ENCODE measurements around the gene SLX9. TPM values are rescaled to one million over a fixed set of nuclear protein-coding genes. Genes with fewer than 3 reads are reported as not detected.
A peak's percentile ranks its signal among the peaks of the same experiment; 100 is the strongest.

Gene SLX9
- total RNA-seq, 1 experiment from 2014 or later: 77.2 TPM

DNA sequence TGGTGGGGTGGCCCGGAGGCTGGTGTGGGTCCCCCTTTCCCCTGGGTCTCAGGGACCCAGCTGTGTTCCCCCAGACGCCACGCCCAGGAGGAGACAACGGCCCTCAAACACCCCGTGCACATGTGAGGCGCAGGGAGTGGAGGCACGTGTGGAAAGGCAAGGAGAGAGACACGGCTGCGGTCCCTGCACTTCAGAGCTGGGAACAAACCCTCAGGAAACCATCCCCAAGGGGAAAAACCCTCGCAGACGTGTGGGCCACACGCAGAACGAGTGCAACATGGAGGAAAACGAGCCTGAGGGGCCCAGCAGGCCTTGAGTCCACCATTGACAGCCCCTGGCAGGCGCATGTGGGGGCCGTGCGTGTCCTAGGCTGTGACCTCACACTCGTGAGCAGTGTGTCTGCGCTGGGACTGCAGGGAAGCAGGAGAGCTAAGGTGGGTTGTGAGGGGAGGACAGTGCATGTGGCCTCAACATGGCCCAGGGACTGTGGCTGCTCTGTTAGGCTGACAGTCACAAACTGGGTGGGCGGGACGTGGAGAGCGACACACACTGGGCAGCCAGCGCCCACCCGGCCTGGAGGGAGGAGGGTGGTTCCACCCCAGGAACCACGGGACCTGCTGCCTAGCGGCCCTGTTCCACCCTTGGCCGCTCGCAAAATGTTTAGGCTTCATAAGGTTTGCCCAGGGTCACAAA is 39.1 kb upstream of the SLX9 start:
- no peak overlapping the region for H3K4me3 Mint-ChIP-seq
- CTCF ChIA-PET: no interaction called here
- ATAC-seq: no peak
- peak; percentile 3 for DNase-seq (ENCODE audit: low spot score)
- H3K36me3 Mint-ChIP-seq: no peaks in the 10 kb centered on the region; the same call in 1 of the 2 replicates
- TF ChIP-seq OVOL2 (CRISPR knock-in tag; IDR thresholded peaks at IDR 0.05; ENCODE audit: borderline replicate concordance) (no peak), EMX1 (CRISPR knock-in tag; IDR thresholded peaks at IDR 0.05) (no peak), HMGA2 (CRISPR knock-in tag; IDR thresholded peaks at IDR 0.05) (no peak)
- TF ChIP-seq, protein P1, sequence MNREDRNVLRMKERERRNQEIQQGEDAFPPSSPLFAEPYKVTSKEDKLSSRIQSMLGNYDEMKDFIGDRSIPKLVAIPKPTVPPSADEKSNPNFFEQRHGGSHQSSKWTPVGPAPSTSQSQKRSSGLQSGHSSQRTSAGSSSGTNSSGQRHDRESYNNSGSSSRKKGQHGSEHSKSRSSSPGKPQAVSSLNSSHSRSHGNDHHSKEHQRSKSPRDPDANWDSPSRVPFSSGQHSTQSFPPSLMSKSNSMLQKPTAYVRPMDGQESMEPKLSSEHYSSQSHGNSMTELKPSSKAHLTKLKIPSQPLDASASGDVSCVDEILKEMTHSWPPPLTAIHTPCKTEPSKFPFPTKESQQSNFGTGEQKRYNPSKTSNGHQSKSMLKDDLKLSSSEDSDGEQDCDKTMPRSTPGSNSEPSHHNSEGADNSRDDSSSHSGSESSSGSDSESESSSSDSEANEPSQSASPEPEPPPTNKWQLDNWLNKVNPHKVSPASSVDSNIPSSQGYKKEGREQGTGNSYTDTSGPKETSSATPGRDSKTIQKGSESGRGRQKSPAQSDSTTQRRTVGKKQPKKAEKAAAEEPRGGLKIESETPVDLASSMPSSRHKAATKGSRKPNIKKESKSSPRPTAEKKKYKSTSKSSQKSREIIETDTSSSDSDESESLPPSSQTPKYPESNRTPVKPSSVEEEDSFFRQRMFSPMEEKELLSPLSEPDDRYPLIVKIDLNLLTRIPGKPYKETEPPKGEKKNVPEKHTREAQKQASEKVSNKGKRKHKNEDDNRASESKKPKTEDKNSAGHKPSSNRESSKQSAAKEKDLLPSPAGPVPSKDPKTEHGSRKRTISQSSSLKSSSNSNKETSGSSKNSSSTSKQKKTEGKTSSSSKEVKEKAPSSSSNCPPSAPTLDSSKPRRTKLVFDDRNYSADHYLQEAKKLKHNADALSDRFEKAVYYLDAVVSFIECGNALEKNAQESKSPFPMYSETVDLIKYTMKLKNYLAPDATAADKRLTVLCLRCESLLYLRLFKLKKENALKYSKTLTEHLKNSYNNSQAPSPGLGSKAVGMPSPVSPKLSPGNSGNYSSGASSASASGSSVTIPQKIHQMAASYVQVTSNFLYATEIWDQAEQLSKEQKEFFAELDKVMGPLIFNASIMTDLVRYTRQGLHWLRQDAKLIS (CRISPR knock-in tag; IDR thresholded peaks at IDR 0.05; ENCODE audit: borderline replicate concordance): no peak
- H3K27ac Mint-ChIP-seq: 0 out of 2 replicates have a peak overlapping the region, but pooled peaks have one; percentile 63
- no peaks in the 10 kb centered on the region for H3K27me3 Mint-ChIP-seq (ENCODE audit: low read depth)
- H3K9me3 Mint-ChIP-seq: peaks cover 15% of the 10 kb centered on the region
- no peaks in the 10 kb centered on the region for H3K4me1 Mint-ChIP-seq
- POLR2A ChIA-PET: no interaction called here

DNA sequence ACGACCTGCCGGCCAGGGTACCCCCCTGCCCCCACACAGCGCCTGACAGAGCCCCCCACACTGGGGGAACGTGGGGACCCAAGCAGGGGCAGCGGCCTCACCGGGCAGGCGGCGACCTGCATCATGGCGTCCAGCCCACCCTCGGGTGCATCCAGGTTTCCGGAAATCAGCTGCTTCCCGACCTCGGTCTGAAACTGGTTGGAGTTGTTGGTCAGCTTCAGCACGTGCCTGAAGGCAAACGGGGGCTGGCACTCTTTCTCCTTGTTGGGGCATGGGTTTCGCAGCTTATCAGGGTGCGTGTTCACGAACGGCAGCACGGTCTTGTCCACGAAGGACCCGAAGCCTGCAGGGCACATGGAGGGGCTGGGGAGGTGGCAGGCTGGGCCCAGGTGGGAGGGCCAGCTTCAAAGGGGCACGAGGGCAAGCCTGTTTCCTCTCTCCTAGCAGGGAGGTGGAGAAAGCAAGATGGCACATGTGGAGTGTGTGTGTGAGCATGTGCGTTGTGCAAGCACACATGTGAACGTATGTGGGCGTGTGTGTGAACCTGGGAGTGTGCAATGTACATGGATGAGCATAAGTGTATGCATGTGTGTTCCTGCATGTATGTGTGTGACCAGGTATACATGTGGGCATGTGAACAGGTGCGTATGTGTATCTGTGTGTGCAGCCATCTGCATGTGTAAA is 38.3 kb upstream of the SLX9 start:
- POLR2A ChIA-PET: no interaction called here
- CTCF ChIA-PET: no interaction called here
- Mint-ChIP-seq H3K4me1 (no peaks in the 10 kb centered on the region; the same call in 1 of the 2 replicates), H3K27me3 (ENCODE audit: low read depth) (no peaks in the 10 kb centered on the region), H3K9me3 (peaks cover 15% of the 10 kb centered on the region), H3K36me3 (no peaks in the 10 kb centered on the region; the same call in 1 of the 2 replicates), H3K27ac (no peak overlapping the region), H3K4me3 (no peak overlapping the region)
- no peak for DNase-seq (ENCODE audit: low spot score)
- TF ChIP-seq, protein P2, sequence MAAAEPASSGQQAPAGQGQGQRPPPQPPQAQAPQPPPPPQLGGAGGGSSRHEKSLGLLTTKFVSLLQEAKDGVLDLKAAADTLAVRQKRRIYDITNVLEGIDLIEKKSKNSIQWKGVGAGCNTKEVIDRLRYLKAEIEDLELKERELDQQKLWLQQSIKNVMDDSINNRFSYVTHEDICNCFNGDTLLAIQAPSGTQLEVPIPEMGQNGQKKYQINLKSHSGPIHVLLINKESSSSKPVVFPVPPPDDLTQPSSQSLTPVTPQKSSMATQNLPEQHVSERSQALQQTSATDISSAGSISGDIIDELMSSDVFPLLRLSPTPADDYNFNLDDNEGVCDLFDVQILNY (CRISPR knock-in tag; IDR thresholded peaks at IDR 0.05): 0 out of 2 replicates have a peak, but pooled peaks have one; percentile 28
- TF ChIP-seq, protein P3, sequence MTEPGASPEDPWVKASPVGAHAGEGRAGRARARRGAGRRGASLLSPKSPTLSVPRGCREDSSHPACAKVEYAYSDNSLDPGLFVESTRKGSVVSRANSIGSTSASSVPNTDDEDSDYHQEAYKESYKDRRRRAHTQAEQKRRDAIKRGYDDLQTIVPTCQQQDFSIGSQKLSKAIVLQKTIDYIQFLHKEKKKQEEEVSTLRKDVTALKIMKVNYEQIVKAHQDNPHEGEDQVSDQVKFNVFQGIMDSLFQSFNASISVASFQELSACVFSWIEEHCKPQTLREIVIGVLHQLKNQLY (CRISPR knock-in tag; IDR thresholded peaks at IDR 0.05): no peak
- no peak for ATAC-seq

DNA sequence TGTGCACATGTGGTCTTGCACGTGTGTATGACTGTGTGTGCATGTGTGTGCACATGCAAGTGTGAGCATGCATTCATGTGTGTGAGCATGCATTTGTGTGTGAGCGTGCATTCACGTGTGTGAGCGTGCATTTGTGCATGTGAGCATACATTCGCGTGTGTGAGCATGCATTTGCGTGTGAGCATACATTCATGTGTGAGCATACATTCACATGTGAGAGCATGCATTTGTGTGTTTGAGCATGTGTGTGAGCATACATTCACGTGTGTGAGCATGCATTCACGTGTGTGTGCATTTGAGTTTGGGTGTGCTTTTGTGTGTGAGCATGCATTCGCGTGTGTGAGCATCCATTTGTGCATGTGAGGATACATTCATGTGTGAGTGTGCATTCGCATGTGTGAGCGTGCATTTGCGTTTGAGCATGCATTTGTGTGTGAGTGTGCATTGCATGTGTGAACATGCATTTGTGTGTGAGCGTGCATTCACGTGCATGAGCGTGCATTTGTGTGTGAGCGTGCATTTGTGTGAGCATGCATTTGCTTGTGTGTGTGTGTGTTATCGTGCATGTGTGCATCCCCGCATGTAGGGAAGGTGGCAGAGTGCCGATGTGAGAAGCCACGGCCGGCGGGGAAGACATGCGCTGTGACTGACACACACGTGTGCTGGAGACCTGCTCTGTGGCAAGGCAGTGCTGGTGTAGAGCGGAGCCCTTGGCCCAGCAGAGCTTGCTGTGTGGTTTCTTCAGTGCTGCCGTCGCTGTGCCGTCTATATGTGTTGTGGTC is 37.4 kb upstream of the SLX9 start:
- ATAC-seq (no peak), DNase-seq (ENCODE audit: low spot score) (no peak)
- no peaks in the 10 kb centered on the region; the same call in 1 of the 2 replicates for H3K4me1 Mint-ChIP-seq
- ChIA-PET CTCF (no interaction called here), POLR2A (interaction anchor here (0.6 kb wide), 1 partner anchor 19 kb away, joined by 6 read pairs; no protein-coding TSS in a partner anchor)
- no peaks in the 10 kb centered on the region; the same call in 1 of the 2 replicates for H3K36me3 Mint-ChIP-seq
- H3K4me3 Mint-ChIP-seq: no peak overlapping the region
- peaks cover 15% of the 10 kb centered on the region for H3K9me3 Mint-ChIP-seq
- no peak overlapping the region for H3K27ac Mint-ChIP-seq
- TF ChIP-seq HMGA2 (CRISPR knock-in tag; IDR thresholded peaks at IDR 0.05): no peak
- TF ChIP-seq, protein P3 (CRISPR knock-in tag; IDR thresholded peaks at IDR 0.05): no peak
- H3K27me3 Mint-ChIP-seq (ENCODE audit: low read depth): no peaks in the 10 kb centered on the region

DNA sequence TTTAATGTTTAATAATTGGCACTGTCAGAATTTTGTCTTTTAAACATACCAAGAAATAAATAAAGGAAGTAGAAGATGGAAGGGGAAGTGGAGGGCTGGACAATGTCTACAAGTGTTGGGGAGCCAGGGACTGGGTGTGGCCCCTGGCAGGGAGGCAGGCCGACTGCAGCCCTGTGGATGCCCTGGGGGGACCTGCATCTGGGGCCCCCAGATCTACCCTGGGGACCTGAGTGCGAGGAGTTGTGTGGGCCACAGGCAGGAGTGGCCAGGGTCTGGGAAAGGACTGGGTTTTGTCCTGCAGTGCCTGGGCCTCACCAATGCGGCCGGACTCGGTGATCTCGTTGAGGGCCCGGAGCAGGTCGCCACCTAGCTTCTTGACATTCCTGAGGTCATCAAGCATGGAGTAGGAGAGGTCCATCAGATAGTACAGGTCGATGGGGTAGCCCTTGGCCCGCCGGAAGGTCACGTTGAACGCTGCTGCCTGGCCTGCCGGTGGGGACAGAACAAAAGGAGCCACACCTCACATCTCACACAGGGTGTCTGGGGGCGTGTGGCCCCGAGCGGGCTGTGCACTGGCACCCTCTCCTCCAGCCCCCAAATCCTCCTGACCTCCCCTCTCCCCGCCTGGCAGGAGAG is 36.7 kb upstream of the SLX9 start:
- Mint-ChIP-seq H3K27me3 (ENCODE audit: low read depth) (no peaks in the 10 kb centered on the region), H3K36me3 (no peaks in the 10 kb centered on the region; the same call in 1 of the 2 replicates), H3K4me3 (no peak overlapping the region), H3K4me1 (no peaks in the 10 kb centered on the region; the same call in 1 of the 2 replicates), H3K9me3 (peaks cover 15% of the 10 kb centered on the region), H3K27ac (no peak overlapping the region)
- ChIA-PET POLR2A (interaction anchor here (0.6 kb wide), 1 partner anchor 19 kb away, joined by 6 read pairs; no protein-coding TSS in a partner anchor), CTCF (no interaction called here)
- DNase-seq (ENCODE audit: low spot score): no peak
- no peak for ATAC-seq
- TF ChIP-seq CREM (CRISPR knock-in tag; IDR thresholded peaks at IDR 0.05): no peak
- TF ChIP-seq, protein P4, sequence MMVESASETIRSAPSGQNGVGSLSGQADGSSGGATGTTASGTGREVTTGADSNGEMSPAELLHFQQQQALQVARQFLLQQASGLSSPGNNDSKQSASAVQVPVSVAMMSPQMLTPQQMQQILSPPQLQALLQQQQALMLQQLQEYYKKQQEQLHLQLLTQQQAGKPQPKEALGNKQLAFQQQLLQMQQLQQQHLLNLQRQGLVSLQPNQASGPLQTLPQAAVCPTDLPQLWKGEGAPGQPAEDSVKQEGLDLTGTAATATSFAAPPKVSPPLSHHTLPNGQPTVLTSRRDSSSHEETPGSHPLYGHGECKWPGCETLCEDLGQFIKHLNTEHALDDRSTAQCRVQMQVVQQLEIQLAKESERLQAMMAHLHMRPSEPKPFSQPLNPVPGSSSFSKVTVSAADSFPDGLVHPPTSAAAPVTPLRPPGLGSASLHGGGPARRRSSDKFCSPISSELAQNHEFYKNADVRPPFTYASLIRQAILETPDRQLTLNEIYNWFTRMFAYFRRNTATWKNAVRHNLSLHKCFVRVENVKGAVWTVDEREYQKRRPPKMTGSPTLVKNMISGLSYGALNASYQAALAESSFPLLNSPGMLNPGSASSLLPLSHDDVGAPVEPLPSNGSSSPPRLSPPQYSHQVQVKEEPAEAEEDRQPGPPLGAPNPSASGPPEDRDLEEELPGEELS (CRISPR knock-in tag; IDR thresholded peaks at IDR 0.05): no peak
- no peak for TF ChIP-seq ZNF138 (CRISPR knock-in tag; conservative IDR thresholded peaks at IDR 0.05)
- no peak for TF ChIP-seq EMX1 (CRISPR knock-in tag; IDR thresholded peaks at IDR 0.05)
- TF ChIP-seq, protein P5, sequence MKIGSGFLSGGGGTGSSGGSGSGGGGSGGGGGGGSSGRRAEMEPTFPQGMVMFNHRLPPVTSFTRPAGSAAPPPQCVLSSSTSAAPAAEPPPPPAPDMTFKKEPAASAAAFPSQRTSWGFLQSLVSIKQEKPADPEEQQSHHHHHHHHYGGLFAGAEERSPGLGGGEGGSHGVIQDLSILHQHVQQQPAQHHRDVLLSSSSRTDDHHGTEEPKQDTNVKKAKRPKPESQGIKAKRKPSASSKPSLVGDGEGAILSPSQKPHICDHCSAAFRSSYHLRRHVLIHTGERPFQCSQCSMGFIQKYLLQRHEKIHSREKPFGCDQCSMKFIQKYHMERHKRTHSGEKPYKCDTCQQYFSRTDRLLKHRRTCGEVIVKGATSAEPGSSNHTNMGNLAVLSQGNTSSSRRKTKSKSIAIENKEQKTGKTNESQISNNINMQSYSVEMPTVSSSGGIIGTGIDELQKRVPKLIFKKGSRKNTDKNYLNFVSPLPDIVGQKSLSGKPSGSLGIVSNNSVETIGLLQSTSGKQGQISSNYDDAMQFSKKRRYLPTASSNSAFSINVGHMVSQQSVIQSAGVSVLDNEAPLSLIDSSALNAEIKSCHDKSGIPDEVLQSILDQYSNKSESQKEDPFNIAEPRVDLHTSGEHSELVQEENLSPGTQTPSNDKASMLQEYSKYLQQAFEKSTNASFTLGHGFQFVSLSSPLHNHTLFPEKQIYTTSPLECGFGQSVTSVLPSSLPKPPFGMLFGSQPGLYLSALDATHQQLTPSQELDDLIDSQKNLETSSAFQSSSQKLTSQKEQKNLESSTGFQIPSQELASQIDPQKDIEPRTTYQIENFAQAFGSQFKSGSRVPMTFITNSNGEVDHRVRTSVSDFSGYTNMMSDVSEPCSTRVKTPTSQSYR (CRISPR knock-in tag; IDR thresholded peaks at IDR 0.05): no peak
